ENCODE data around the gene MAST1.

GRCh38 chr19:12843999-12844732 is 5.9 kb downstream of the MAST1 start:
- no peak for TF ChIP-seq CTCF (IDR thresholded peaks at IDR 0.05)
- TF ChIP-seq POLR2A (IDR thresholded peaks at IDR 0.05), result no peak
- TF ChIP-seq POLR2AphosphoS5 (IDR thresholded peaks at IDR 0.05; ENCODE audit: insufficient read depth in 1 of 2, low read depth in 1 of 2), result no peak
